H1 (cell line): ENCODE results near the gene PES1.

Experiments used
- ATF2 ChIP-seq: IDR thresholded peaks from 2 replicates; pipeline ENCODE4 v1.6.1; 2012; ENCODE audit warnings: low read length, inconsistent platforms
- BACH1 ChIP-seq: IDR thresholded peaks from 2 replicates; pipeline ENCODE4 v1.6.1; 2012; ENCODE audit warnings: low read length, improper control_type of control experiment
- CTCF ChIP-seq, 3 experiments: IDR thresholded peaks; 1 replicate in 2 of 3; 2 replicates in 1 of 3; pipeline versions ENCODE4 v1.5.1 to v1.6.1; 2011; ENCODE audit warnings: low read length in 3 of 3, mild to moderate bottlenecking in 3 of 3, inconsistent platforms in 2 of 3, low read depth in 1 of 3, moderate library complexity in 1 of 3; ENCODE audit not compliant: insufficient read depth in 1 of 3; ENCODE audit errors: control extremely low read depth in 1 of 3
- EGR1 ChIP-seq: IDR thresholded peaks from 2 replicates; pipeline ENCODE4 v1.6.1; 2011; ENCODE audit warnings: low read depth, low read length, borderline replicate concordance
- EZH2 ChIP-seq: fragments of 200-600 bp; sonication (generic); IDR thresholded peaks from 2 replicates; pipeline ENCODE4 v1.7.1; 2012; ENCODE audit warnings: low read depth, mild to moderate bottlenecking, moderate library complexity, low read length, inconsistent platforms; ENCODE audit not compliant: severe bottlenecking
- MAX ChIP-seq: IDR thresholded peaks from 2 replicates; pipeline ENCODE4 v1.6.1; 2012; ENCODE audit warnings: inconsistent platforms
- POLR2A ChIP-seq, 2 experiments: IDR thresholded peaks; 1 replicate in 1 of 2; 2 replicates in 1 of 2; pipeline ENCODE4 v1.6.1; 2011; ENCODE audit warnings: low read depth in 2 of 2, low read length in 2 of 2, mild to moderate bottlenecking in 2 of 2; ENCODE audit errors: control extremely low read depth in 1 of 2
- RFX5 ChIP-seq: IDR thresholded peaks from 2 replicates; pipeline ENCODE4 v1.6.1; 2011; ENCODE audit warnings: low read depth, low read length, improper control_type of control experiment, borderline replicate concordance
- SP4 ChIP-seq: IDR thresholded peaks from 2 replicates; pipeline ENCODE4 v1.6.1; 2012; ENCODE audit warnings: low read length, inconsistent platforms
- YY1 ChIP-seq: IDR thresholded peaks from 2 replicates; pipeline ENCODE4 v1.6.1; 2011; ENCODE audit warnings: low read depth, mild to moderate bottlenecking, low read length
- ZNF274 ChIP-seq: IDR thresholded peaks from 2 replicates; pipeline ENCODE4 v1.7.0; 2012; ENCODE audit warnings: low read length, borderline replicate concordance; ENCODE audit errors: extremely low read depth

GRCh38 chr22:30564045-30564760 lies 27.5 kb downstream of the PES1 start:
- TF ChIP-seq CTCF (IDR thresholded peaks at IDR 0.05; ENCODE audit: control extremely low read depth in 1 of 3, insufficient read depth in 1 of 3, low read depth in 1 of 3, low read length in 3 of 3) (no peak), RFX5 (no peak), POLR2A (IDR thresholded peaks at IDR 0.05; ENCODE audit: control extremely low read depth in 1 of 2, low read depth in 2 of 2, low read length in 2 of 2) (no peak), ZNF274 (no peak), ATF2 (no peak), BACH1 (no peak), YY1 (no peak), MAX (no peak), EGR1 (no peak), SP4 (no peak), EZH2 (no peak)
